ENCODE results near the gene RAPGEF1.

DNA sequence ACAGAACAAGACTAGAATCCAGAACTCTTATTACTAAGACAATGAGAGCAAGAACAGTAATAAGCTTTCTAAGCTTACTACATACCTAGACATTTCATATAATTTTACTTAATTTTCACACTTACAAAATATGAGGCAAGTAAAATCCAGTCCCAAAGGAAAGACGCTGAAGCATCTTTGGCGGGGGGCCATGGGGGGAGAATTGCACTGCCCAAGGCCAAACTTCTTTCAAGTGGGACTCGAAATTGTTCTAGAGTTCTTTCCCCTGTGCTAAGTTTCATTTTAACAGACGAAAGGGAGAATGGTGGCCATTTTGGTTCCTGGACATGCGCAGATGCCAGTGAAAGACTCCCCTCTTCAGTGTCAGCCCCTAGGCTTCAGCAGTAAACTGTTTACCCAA lies 122.3 kb downstream of the RAPGEF1 start:
- TF ChIP-seq POLR2A (IDR thresholded peaks at IDR 0.05): no peak
- TF ChIP-seq, protein P1, sequence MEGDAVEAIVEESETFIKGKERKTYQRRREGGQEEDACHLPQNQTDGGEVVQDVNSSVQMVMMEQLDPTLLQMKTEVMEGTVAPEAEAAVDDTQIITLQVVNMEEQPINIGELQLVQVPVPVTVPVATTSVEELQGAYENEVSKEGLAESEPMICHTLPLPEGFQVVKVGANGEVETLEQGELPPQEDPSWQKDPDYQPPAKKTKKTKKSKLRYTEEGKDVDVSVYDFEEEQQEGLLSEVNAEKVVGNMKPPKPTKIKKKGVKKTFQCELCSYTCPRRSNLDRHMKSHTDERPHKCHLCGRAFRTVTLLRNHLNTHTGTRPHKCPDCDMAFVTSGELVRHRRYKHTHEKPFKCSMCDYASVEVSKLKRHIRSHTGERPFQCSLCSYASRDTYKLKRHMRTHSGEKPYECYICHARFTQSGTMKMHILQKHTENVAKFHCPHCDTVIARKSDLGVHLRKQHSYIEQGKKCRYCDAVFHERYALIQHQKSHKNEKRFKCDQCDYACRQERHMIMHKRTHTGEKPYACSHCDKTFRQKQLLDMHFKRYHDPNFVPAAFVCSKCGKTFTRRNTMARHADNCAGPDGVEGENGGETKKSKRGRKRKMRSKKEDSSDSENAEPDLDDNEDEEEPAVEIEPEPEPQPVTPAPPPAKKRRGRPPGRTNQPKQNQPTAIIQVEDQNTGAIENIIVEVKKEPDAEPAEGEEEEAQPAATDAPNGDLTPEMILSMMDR (IDR thresholded peaks at IDR 0.05): no peak

Data from sigmoid colon (tissue), 3 donors.